SK-N-MC (cell line): ENCODE measurements around the gene AKT1S1.
A peak's percentile ranks its signal among the peaks of the same experiment; 100 is the strongest.

ENCODE experiments used
- EZH2 ChIP-seq: fragments of 200-600 bp; sonication (generic); IDR thresholded peaks from one replicate; pipeline ENCODE4 v1.6.1; 2017; ENCODE audit warnings: antibody characterized with exemption
- POLR2AphosphoS5 ChIP-seq: IDR thresholded peaks from 2 replicates; pipeline ENCODE4 v1.6.1; 2012; ENCODE audit warnings: mild to moderate bottlenecking, low read depth, low read length, borderline replicate concordance

GRCh38 chr19:49877020-49877878 lies at the start of gene AKT1S1, which contains the start of gene TBC1D17:
- no peak for TF ChIP-seq EZH2
- TF ChIP-seq POLR2AphosphoS5 = peak; percentile 67; the same call in 1 of the 2 replicates
